ENCODE data around the gene LRRC56.

The LRRC56 gene

DNA sequence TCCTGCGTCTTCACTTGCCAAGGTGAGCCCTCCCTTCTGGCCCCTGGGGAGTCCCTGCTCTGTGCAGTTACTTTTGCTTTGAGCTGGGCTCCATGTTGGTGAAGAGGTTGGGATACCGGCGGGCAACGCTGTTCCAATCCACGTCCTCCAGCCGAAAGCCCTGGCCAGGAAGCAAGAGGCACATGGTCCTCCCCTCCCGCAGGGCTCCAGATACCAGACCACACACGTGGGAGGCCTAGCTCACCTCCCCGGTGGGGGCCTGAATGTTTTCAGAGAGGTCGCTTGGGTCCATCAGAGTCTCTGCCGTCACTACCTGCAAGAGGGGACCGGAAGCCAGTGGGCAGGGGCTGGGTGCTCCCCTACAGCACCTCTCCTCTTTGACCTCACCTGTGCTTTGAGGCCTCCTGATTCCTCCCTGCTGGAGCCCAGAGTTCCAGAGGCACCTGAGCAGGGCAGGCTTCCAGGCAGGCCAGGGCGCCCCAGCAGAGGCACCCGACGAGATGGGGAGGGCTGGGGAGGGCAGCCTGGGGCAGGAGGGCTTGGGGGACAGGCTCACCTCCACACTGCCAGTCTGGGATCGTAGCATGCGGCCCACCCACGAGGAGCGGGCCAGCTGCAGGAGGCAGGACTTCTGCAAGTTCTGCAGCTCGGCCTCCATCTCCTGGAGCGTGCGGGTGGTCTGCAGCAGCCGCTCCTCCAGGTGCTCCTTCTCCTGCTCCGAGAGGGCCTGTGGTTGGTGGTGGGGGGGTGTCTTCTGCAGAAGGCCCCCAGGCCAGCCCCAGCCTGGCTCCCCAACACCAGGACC is 20.2 kb downstream of the LRRC56 start:
- DNase-seq (ENCODE audit: low read depth in 2 of 2, low spot score in 1 of 2): no peak

DNA sequence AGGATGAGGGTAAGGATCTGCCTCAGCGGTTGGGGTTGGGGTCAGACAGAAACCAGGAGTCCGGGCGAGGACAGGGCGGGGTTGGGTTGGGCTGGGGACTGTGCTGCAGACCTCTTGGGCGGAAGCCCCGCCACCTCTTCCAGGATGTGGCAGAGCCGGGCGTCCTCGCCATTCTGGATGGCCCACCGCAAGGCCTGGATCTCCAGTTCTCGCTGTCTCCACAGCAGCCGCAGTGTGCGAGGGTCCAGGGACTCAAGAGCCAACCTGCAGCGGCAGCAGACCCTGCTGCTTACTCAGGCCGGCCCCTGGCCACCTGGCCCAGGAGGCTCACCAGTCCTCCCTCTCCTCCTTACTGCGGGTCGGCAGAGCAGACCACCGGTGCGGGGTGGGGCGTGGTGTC is 21.2 kb downstream of the LRRC56 start:
- DNase-seq (ENCODE audit: low read depth in 2 of 2, low spot score in 1 of 2): no peak

DNA sequence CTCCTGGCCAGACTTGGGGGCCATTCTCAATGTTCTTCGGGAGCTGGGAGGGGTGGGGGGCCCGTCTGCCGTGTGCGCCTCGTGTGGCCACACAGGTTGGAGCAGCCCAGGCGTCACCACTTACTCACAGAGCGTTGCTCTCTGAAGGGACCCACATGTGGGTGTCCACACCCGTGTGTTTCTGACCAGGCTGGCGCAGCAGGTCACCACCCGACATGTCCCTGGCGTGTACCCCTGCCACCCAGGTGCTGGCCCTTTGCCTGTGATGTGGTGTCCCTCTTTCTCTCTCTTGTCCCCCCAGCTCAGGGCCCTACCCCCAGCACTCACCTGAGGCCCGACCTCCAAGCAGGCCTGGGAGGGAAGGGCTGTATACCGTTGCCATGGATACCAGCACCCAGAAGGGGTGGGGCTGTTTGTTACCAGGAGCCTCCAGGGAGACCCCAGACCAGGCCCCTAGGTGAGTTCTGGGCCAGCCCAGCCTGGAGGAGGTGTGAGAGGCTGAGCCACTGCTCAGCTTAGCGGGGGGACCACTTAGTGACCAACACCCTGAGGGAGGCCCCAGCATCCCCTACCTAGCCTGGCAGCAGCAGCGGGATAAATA is 21.8 kb downstream of the LRRC56 start:
- DNase-seq (ENCODE audit: low read depth in 2 of 2, low spot score in 1 of 2): no peak

DNA sequence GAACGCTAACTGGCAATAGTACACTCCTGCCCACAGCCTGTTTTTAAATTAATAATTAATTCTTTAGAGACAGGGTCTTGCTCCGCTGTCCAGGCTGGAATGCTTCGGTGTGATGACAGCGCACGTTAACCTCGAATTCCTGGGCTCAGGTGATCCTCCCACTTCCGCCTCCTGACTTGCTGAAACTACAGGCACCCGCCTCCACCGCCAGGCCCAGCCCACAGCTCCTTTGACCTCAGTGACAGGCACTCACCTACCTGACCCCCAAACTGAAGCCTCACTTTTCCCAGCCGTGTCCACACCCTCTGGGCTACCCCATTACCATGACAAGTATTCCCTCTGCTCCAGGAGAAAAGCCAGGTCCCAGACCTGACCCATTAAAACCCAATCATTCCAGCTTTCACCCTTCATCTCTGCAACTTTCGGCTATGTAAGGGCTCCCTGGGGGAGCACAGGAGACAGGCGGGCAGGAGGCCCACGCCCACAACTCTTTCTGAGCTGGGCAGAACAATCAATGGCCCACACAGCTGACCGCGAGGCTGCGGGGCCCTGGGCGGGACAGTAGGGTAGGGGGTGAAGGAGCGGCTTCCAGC is 22.5 kb downstream of the LRRC56 start:
- DNase-seq (ENCODE audit: low read depth in 2 of 2, low spot score in 1 of 2): no peak

DNA sequence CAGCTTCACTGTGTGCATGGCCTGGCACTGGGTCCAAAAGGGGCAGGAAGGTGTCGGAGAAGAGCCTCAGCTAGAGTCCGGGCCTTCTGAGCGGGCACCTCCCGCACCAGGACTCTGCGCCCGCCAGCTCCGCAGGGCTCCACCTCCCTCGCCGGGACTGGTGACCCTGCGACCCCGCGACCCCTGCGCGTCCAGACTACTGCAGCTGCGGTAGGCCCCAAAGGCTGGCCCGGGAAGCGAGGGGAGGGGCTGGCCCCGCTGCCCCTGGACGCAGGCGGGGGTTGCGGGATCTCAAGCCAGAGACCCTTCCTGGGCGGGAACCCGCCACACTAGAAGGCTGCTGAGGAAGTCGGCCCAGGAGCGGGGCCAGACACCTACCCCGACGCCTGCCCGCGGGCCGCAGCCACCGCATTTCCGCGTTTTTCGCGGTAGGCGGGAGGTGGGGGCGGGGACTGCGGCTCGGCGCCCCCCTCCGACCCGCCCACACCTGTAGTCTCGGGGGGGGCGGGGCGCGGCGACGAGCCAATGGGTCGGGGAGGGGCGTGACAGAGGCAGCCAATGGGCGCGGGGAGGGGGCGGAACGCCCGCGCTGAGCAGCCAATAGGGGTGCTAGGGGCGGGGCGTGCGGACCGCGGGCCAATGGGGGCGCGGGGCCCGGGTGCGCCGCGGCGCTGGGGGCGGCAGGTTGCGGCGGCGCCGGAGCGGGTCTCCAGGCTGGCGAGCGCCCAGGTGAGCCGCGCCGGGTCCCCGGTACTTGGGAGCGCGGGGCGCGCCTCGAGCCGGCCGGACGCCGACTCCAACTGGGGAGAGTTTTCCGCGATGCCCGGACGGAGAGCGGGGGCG is 23.2 kb downstream of the LRRC56 start, which contains the start of the genes LMNTD2 and RASSF7:
Gene LMNTD2, minus strand, starts transcription at position 434 of the 843 bp plus-strand sequence. Its CDS starts 22 bp downstream, at position 412.
Gene RASSF7, plus strand, starts transcription at position 666 of the 843 bp plus-strand sequence. CDS start 799 bp downstream, outside the sequence.
- peak; percentile 90 to 93 for DNase-seq (ENCODE audit: low read depth in 2 of 2, low spot score in 1 of 2)

DNA sequence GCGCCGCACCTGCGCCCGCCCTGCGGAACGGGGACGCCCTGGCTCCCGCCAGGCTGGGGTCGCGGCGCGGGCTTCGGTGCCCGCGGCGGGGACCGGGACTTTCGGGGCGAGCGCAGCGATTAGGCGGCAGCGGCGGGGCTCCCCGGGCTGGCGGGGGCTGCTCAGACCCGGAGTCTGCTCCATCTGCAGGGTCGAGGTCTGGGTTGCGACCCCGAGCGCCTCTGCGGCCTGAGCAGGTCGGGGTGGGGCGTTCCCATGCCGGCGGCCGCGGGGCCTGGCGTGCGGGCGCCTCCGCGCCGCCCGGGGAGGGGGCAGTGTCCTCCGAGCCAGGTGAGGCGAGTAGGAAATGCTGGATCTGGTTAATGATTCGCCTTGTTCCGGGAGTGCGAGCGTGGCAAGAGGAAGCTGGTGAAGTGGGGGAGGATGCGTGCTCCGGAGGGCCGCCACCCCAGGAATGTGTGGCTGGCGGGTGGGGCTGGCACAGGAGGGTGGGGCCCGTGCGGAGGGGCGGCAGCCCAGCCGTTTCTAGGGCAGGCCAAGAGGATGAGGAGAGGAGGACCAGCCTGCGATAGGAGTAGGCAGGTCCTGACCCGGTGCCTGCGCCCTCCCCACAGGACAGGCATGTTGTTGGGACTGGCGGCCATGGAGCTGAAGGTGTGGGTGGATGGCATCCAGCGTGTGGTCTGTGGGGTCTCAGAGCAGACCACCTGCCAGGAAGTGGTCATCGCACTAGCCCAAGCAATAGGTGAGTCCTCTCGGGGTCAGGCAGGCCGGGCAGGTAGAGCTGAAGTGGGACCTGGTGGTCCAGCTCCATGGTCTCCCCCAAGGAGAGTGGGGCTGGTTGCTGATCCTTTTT is 24.0 kb downstream of the LRRC56 start:
- DNase-seq (ENCODE audit: low read depth in 2 of 2, low spot score in 1 of 2): no peak

DNA sequence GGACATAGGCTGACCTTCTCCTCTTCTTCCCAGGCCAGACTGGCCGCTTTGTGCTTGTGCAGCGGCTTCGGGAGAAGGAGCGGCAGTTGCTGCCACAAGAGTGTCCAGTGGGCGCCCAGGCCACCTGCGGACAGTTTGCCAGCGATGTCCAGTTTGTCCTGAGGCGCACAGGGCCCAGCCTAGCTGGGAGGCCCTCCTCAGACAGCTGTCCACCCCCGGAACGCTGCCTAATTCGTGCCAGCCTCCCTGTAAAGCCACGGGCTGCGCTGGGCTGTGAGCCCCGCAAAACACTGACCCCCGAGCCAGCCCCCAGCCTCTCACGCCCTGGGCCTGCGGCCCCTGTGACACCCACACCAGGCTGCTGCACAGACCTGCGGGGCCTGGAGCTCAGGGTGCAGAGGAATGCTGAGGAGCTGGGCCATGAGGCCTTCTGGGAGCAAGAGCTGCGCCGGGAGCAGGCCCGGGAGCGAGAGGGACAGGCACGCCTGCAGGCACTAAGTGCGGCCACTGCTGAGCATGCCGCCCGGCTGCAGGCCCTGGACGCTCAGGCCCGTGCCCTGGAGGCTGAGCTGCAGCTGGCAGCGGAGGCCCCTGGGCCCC is 24.8 kb downstream of the LRRC56 start:
- DNase-seq (ENCODE audit: low read depth in 2 of 2, low spot score in 1 of 2): no peak

DNA sequence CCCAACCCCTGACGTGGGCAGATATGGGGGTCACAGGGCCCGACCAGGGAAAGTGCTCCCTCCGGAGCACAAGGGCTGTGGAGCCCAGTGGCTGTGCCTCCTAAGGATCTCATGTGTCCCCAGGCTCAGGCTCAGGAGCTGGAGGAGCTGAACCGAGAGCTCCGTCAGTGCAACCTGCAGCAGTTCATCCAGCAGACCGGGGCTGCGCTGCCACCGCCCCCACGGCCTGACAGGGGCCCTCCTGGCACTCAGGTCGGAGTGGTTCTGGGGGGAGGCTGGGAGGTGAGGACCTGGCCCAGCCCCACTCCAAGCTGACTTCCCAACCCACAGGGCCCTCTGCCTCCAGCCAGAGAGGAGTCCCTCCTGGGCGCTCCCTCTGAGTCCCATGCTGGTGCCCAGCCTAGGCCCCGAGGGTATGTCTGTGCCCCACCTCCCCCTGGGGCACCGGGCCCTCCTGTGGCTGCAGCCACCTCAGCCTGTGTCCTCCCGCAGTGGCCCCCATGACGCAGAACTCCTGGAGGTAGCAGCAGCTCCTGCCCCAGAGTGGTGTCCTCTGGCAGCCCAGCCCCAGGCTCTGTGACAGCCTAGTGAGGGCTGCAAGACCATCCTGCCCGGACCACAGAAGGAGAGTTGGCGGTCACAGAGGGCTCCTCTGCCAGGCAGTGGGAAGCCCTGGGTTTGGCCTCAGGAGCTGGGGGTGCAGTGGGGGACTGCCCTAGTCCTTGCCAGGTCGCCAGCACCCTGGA is 25.9 kb downstream of the LRRC56 start:
- DNase-seq (ENCODE audit: low read depth in 2 of 2, low spot score in 1 of 2): no peak

DNA sequence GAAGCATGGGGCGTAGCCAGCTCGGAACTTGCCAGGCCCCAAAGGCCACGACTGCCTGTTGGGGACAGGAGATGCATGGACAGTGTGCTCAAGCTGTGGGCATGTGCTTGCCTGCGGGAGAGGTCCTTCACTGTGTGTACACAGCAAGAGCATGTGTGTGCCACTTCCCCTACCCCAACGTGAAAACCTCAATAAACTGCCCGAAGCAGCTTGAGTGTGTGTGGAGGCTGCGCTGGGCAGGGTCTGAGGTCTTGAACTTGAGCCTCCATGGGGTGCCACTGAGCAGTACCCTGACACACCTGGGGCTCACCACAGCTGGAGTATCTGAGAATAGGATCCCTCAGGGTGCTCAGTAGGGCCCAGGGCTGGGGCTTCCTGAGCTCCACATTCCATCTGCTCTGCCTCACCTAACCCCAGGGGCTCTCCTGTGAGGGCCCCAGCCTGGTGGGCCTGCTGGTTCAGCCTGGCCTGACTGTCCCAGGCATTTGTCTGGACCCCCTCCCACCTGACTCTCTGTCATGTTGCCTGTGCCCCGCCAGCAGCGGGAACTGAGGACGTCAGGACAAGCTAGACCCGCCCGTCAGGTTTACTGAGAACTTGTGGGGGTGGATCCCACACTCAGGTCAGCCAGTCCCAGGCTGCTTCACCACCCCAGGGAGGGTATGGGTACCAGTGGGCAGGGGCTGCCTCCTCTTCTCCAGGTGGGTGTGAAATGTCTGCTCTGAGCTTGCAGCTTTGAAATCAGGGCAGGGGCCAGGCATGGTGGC is 26.7 kb downstream of the LRRC56 start:
- no peak for DNase-seq (ENCODE audit: low read depth in 2 of 2, low spot score in 1 of 2)

DNA sequence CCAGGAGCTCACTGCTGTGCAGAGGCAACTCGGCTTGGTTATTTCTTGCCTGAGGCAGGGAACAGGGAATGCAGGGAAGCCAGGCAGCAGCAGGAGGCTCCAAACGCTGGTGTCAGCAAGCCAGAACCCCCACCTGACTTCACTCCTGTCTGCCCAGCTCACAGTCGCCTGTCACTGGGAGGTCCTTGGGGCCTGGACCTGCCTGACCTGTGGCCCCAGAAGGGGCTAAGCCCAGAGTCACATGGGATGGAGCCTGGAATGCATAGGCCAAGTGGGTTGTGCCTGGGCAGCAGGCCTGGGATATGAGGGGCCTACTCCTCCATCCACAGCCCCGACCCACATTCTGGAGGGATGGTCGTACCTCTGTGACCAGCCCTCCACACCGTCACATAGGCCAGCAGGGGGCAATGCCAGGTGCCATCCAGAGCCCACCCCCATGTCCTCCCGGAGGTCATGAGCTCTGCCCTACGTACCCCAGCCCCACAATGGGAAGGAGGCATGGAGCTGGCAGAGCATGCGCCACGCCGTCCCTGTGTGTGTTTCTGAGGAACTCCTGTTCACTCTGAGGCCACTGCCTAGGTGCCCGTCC is 28.7 kb downstream of the LRRC56 start:
- no peak for DNase-seq (ENCODE audit: low read depth in 2 of 2, low spot score in 1 of 2)

DNA sequence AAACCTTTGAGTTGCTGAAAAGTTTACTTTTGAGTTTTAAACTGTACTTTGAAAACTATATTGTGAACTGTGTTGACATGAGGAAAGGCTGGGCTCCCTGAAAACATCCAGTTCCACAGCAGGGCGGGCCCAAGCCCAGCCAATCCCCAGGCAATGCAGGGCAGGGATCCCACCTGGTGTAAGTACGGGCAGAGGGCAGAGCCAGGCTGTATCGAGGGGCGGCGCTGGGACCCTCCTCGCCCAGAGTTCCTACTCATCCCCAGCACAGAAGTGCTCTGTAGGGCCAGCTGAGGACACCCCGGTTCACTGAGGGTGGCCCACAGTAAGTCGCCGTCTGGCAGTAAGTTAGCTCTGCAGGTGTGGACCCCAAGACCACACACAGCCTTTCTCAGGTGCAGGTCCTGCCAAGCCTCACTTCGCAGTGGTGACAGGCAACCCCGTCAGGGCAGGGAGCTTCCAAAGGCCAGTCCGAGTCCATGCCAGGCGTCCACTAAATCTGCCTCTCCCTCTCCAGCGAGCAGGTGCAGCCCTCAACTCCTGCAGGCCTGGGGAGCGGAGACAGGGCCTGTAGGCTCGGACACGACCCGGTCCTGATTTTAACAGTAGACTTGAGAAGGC is 29.8 kb downstream of the LRRC56 start:
- no peak for DNase-seq (ENCODE audit: low read depth in 2 of 2, low spot score in 1 of 2)

DNA sequence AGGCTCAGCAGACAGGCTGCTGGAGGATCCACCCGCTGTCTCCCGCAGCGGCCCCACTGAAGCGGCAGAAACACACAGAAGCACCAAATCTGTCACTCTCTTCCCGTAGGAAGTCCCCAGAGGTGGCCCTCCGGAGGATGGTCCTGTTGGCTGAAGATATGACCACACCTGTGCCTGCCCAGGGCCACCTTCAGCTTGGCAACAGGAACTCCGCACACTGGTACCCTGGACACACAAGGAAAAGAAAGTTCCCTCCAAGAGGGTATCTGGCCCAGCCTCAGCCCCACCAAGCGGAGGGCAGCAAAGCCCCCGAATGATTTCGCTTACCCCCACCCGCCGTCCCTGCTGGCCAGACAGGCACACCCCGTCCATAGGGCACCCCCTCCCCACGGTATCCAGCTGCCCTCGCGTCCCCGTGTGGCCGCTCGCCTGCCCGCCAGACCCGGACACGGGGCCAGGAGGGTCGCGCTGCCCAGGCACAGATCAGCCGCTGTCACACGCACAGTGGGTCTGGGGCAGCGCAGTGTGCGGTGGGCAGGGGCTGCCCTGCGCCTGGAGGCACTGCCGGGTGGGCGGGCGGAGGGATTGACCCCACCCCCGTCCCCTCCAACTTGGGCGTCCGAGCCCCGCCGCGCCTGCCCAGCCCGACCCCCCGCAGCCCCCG is 30.4 kb downstream of the LRRC56 start:
- no peak for DNase-seq (ENCODE audit: low read depth in 2 of 2, low spot score in 1 of 2)

DNA sequence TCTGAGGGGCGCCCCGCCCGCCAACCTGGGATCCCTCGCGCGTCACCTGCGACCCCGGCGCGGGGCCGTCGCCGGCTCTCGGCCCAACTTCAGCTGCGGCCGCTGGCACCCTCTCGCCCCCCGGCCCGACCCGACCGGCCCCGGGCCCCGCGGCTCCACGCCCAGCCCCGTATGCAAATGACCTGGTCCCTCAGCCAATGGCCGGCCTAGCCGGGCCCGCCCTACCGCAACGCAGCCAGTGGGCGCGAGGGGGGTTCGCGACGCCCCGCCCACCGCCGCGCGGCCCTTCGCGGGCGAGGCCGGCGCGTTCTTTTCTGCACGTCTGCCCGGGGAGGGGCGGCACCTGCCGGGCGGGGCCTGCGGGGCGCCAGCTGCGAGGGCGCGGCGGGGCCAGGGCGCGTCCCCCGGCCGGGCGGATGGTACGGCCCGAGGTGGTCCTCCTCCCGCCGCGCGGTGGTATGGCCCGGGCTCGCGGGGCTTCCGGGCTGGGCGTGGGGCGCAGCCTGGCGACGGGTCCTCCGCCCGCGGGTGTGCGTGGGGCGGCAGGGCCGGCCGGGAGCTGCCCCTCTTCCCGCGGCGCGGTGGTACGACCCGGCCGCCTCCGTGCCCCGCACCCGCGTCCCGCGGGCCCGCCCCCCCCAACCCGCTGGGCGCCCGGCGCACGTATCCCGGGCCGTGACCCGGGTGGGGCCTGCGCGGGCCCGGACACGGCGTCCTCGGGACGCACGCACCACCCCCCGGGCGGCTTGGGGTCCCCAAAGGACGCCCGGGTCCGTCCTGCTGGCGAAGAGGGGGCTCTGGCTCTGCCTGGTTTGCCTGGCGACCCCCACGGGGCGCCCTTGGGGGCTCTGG is 31.2 kb downstream of the LRRC56 start:
- DNase-seq (ENCODE audit: low read depth in 2 of 2, low spot score in 1 of 2): peak; percentile 71 to 83

DNA sequence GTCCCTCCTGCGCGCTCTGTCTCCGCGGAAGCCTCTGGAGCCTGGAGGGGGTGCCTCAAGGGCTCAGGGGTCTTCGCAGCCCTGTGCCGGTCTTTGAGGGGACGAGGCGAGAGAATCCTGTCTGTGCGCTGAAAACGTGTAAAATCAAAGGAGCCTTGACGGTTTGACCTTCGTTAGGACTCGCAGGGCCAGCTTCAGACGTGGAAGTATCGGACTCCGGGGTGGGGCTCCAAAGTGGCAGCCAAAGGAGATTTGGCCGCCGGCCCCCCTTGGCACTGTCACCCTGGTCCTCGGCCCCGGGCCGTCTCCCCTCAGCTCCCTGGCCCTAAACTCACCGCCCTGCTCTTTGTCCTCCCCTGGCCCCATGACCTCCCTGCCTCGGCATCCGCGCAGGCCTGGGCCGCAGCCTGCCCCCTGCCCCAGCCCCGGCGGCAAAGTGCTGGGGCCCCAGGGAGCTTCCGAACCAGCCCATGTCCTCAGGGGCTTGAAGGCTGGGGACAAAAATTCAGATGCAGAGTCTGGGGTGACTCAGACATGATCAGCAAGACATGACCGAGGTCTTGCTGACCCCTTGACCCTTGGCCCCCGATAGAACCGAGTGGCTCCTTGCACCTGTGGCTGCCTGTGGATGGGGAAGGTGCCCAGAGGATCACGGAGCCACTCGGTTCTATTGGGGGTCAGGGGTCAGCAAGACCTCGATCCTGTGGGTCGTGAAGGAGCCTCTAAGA is 32.0 kb downstream of the LRRC56 start:
- no peak for DNase-seq (ENCODE audit: low read depth in 2 of 2, low spot score in 1 of 2)

DNA sequence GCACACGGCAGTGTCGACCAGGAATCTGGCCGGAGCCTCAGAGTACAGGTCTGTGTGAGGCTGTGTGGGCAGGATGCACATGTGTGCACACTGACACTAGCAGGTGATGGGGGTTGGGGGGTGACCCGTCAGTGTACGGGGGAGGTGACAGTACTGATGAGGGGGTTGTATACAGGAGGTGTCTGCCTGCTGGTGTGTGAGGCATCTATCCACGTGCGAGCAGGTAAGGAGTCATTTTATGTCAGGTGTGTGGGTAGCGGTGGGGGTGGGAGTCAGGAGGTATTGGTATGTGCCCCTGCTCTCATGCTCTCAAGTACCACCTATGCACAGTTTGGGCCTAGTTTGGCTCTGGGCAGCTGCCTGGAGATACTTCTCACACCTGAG is 34.5 kb downstream of the LRRC56 start:
- no peak for DNase-seq (ENCODE audit: low read depth in 2 of 2, low spot score in 1 of 2)

All from stimulated activated CD8-positive, alpha-beta memory T cell treated with anti-CD3 and anti-CD28 coated beads, Interleukin-4, amount 100 ng/mL, for 1 hour (primary cell).